Chondrocyte (in vitro differentiated cells): ENCODE data around the gene EPB41L4A. TPM values are rescaled to one million over a fixed set of nuclear protein-coding genes. Genes with fewer than 3 reads are reported as not detected.

Experiments
- DNase-seq: peaks from one replicate; pipeline ENCODE4 v3.0.0; 2021; ENCODE audit warnings: mixed read lengths, low spot score
- H3K27ac Mint-ChIP-seq: one replicate; pipeline ENCODE4 v1.8.0; 2021; ENCODE audit warnings: mild to moderate bottlenecking, moderate library complexity, mixed read lengths; ENCODE audit not compliant: unreplicated experiment
- H3K27me3 Mint-ChIP-seq: 2 replicates; pipeline ENCODE4 v1.8.0; 2021; ENCODE audit warnings: low read depth, mixed read lengths
- H3K36me3 Mint-ChIP-seq: 2 replicates; pipeline ENCODE4 v1.8.0; 2021; ENCODE audit warnings: low read depth, mixed read lengths
- H3K4me1 Mint-ChIP-seq: 2 replicates; pipeline ENCODE4 v1.8.0; 2021; ENCODE audit warnings: low read depth, mild to moderate bottlenecking, mixed read lengths
- H3K4me3 Mint-ChIP-seq: one replicate; pipeline ENCODE4 v1.8.0; 2021; ENCODE audit warnings: mild to moderate bottlenecking, moderate library complexity, mixed read lengths; ENCODE audit not compliant: unreplicated experiment
- H3K9me3 Mint-ChIP-seq: 2 replicates; pipeline ENCODE4 v1.8.0; 2021; ENCODE audit warnings: low read depth, mixed read lengths
- total RNA-seq: library from RNA; stranded (reverse); gene quantifications from 3 replicates; pipeline ENCODE4 v1.2.1, GENCODE V29; 2021
- TF ChIP-seq, protein P1 (sequence below): fragments of 200-600 bp; sonication (generic); IDR thresholded peaks from 2 replicates; pipeline ENCODE4 v1.5.0; 2021; ENCODE audit warnings: antibody characterized with exemption, mild to moderate bottlenecking, moderate library complexity

EPB41L4A gene
- total RNA-seq, 1 donor from 2014 or later, result 3.9 TPM

DNA sequence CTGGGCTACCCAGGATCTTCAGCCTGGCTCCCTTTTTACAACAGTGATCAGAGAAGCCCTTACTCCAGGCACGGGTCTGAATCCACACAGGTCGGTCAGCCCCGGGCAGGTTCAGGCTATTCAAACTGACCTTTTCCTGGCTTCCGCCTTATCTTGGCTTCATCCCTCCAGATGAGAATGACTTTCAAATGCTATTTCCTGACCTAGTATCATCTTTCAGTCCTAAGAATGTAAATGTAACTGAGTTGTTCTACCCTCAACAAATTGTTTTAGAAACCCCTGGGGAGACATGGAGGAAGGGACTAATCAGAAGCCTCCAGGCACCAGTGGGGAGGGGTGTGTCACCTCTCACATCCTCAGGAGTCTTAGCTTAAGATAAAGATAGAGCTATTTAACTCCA lies 213.2 kb downstream of the EPB41L4A start:
- H3K4me3 Mint-ChIP-seq, result no peak overlapping the region
- H3K4me1 Mint-ChIP-seq, result peaks cover 5% of the 10 kb centered on the region
- no peak overlapping the region for H3K27ac Mint-ChIP-seq
- H3K9me3 Mint-ChIP-seq, result no peaks in the 10 kb centered on the region
- no peak for DNase-seq
- H3K27me3 Mint-ChIP-seq, result peaks cover 9% of the 10 kb centered on the region
- H3K36me3 Mint-ChIP-seq, result no peaks in the 10 kb centered on the region
- TF ChIP-seq, protein P1, sequence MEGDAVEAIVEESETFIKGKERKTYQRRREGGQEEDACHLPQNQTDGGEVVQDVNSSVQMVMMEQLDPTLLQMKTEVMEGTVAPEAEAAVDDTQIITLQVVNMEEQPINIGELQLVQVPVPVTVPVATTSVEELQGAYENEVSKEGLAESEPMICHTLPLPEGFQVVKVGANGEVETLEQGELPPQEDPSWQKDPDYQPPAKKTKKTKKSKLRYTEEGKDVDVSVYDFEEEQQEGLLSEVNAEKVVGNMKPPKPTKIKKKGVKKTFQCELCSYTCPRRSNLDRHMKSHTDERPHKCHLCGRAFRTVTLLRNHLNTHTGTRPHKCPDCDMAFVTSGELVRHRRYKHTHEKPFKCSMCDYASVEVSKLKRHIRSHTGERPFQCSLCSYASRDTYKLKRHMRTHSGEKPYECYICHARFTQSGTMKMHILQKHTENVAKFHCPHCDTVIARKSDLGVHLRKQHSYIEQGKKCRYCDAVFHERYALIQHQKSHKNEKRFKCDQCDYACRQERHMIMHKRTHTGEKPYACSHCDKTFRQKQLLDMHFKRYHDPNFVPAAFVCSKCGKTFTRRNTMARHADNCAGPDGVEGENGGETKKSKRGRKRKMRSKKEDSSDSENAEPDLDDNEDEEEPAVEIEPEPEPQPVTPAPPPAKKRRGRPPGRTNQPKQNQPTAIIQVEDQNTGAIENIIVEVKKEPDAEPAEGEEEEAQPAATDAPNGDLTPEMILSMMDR, result no peak

DNA sequence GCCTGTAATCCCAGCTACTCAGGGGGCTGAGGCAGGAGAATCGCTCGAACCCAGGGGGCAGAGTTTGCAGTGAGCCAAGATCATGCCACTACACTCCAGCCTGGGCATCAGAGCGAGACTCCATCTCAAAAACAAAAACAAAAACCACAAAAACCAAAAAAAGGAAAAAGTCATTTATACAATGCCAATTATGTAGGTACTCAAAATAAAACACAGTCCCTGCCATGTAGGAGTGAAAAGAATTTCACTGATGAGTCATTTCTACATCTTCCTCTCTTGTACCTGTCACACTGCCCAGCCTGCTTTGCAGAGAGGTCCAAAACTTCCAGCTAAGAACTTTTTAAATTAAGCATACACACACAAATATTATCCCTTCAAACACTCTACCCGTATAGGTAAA lies 215.8 kb downstream of the EPB41L4A start:
- Mint-ChIP-seq H3K36me3 (no peaks in the 10 kb centered on the region), H3K4me3 (no peak overlapping the region), H3K4me1 (peaks cover 5% of the 10 kb centered on the region), H3K27me3 (peaks cover 9% of the 10 kb centered on the region), H3K9me3 (no peaks in the 10 kb centered on the region), H3K27ac (no peak overlapping the region)
- TF ChIP-seq, protein P1, result no peak
- DNase-seq, result no peak

DNA sequence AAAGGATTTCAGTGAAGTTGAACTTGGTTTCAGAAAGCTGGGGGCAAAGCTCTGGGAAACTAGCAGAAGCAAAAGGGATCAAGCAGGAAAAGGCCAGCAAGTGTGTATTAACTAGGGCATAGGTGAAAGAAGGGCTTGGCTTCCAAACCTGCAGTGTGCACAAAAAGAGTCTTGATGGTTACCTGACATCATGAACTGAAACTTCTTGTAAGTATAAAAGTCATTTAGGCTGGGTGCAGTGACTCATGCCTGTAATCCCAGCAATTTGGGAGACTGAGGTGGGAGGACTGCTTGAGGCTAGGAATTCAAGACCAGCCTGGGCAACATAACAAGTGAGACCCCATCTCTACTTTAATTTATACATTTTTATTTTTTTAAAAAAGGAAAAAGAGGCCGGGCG lies 216.4 kb downstream of the EPB41L4A start:
- peaks cover 8% of the 10 kb centered on the region for H3K27me3 Mint-ChIP-seq
- TF ChIP-seq, protein P1, result no peak
- no peak overlapping the region for H3K27ac Mint-ChIP-seq
- H3K36me3 Mint-ChIP-seq, result no peaks in the 10 kb centered on the region
- peaks cover 5% of the 10 kb centered on the region for H3K4me1 Mint-ChIP-seq
- H3K4me3 Mint-ChIP-seq, result no peak overlapping the region
- DNase-seq, result no peak
- no peaks in the 10 kb centered on the region for H3K9me3 Mint-ChIP-seq

DNA sequence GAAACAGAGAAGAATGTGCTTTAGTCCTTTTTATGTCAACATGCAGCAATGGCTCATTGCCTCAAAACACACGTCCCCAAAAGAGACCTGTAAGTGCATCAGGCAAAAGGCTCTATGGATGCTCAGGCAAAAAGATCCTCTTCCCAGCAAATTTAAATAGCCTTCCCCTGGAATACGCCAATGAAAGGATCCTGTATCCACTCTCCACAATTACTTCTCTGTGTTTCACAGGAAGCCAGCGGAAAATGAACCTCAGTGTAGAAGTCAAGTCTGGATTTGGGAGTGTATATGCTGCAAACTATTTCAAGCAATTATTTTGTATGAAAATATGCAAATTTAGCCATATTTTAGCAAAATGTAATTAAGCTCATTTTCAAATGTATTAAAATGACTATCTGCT lies 217.9 kb downstream of the EPB41L4A start:
- TF ChIP-seq, protein P1, result no peak
- H3K27me3 Mint-ChIP-seq, result peaks cover 7% of the 10 kb centered on the region
- no peak overlapping the region for H3K27ac Mint-ChIP-seq
- H3K4me3 Mint-ChIP-seq, result no peak overlapping the region
- peaks cover 5% of the 10 kb centered on the region for H3K4me1 Mint-ChIP-seq
- DNase-seq, result no peak
- no peaks in the 10 kb centered on the region for H3K36me3 Mint-ChIP-seq
- no peaks in the 10 kb centered on the region for H3K9me3 Mint-ChIP-seq

DNA sequence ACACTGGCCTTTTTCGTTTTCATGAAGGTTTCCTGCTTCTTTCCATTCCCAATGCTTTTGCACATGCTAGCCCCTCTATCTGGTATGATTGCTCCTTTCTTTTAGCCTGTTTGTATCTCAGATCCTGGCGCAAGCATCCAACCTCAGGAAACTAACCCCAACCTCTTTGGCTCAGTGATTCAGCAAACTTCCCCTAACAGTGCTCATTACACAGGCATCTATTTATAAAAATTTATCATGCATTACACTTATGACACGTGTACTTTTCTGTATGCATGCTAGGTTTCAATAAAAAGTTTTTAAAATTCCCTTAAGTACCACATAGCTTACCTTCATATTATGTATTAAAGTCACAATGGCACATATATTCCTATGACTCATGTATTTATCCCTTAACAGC lies 218.9 kb downstream of the EPB41L4A start:
- Mint-ChIP-seq H3K9me3 (no peaks in the 10 kb centered on the region), H3K36me3 (no peaks in the 10 kb centered on the region), H3K4me1 (peaks cover 3% of the 10 kb centered on the region), H3K4me3 (no peak overlapping the region), H3K27ac (no peak overlapping the region), H3K27me3 (peaks cover 5% of the 10 kb centered on the region)
- TF ChIP-seq, protein P1, result no peak
- DNase-seq, result no peak
